HG03442 (cell line): ENCODE data around the gene CLIC6.
A peak's percentile ranks its signal among the peaks of the same experiment; 100 is the strongest.
"Not testable (repeated sequence)": the region's sequence is repeated elsewhere in the genome, so short reads cannot be mapped to it uniquely, and the experiment has no call there.

Experiments
- ATAC-seq: cut with Tn5 transposase; IDR thresholded peaks from one replicate; pipeline ENCODE4 v1.9.1; 2021; ENCODE audit warnings: mild to moderate bottlenecking, moderate library complexity; ENCODE audit not compliant: unreplicated experiment

The CLIC6 gene

DNA sequence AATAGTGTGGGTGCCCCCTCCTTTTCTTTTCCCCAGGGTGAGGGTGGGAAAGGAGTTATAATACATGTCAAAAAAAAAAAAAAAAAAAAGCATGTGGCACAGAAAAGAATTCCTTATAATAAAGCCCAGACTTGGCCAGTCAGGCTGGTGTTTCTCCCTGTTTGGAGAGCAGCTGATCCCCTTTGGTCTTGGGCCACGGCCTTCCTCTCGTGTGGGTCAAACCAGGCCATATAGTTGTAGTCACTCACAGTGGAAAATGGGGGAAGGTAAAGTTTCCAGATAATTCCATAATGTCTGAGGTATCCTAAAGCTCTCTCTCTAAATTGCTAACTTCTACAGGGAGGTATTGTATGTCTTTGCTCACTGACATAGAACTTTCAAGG is 22.0 kb downstream of the CLIC6 start:
- no peak for ATAC-seq

DNA sequence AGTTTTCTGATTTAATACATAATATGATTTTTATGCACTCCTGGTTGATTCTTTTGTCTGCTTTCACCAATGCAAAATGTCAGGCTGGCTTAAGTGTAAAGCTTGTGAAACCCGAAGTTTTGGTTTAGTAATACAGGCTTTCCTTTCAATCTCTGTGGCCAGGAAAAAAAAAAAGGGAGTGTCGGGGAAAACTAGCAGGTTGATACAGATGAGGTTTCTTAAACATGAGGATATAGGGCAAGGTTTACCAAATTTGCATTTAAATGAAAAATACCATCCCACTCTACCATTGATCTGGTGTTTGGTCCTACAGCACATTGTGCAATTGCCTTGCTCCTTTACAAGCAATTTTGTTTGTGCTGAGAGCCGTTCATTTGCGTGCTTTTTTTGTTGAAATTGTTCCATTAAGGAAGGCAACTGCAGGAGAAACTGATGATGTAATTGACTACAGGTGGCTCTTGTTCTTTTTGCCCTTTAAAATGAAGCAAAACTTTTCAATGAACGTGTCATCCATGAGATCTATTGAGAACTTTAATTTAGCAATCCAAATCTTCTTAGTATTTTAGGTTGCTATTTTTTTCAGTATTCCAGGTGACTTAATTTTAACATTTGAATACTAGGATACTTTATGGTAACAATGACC is 22.7 kb downstream of the CLIC6 start:
- ATAC-seq: no peak

DNA sequence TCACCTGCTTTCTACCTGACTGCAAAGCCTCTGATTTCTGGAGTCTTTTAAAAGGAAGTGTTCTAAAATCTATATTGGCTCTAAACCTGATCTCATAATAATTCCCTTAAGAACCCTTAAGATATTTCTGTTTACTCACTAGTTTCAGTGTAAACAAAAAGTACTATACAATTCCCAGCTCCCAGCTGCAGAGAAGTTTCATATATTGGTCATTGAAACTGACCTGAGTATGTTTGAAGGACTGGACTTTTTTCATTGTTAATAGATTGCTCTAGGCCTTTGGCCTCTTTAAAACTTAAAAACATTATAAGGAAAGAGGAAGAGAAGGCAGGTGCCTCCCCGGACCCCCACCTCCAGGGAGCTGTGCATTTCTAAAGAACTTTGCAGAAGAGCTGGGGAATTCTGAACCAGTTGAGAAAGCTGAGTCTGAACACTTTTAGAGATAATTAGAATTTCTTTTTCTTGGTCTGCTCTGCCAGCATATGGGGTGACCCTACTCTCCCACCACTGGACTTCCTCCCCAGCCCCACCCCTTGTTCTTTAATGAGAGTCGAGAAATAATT is 23.7 kb downstream of the CLIC6 start:
- ATAC-seq: no peak

DNA sequence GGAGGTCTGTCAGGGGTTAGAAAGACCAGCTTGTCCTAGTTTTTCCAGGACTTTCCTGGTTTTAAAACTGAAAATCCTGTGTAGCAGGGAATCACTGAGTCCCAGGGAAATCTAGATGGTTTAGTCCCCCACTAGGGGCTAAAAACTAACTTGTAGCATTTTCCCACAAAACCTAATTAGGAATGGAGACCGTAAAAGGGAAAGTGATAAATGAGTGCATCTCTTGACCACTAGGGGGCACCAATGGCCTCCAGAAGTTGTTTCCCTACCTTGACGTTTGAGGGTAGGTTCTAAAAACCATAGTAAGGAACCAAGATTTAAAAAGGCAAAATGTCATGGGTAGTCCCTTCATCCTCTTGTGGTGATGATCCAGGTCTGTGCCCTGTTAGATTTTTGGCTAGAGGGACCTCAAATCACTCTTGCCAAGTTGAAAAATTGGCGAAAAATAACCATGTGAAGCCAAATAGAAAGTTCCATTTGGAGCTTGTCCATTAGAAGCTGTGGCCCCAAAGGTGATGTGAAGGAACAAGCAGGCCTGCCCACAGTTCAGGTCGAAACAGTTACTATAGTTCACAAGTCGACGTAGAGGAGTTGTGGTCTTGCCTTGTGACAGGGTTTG is 24.5 kb downstream of the CLIC6 start:
- ATAC-seq: no peak

DNA sequence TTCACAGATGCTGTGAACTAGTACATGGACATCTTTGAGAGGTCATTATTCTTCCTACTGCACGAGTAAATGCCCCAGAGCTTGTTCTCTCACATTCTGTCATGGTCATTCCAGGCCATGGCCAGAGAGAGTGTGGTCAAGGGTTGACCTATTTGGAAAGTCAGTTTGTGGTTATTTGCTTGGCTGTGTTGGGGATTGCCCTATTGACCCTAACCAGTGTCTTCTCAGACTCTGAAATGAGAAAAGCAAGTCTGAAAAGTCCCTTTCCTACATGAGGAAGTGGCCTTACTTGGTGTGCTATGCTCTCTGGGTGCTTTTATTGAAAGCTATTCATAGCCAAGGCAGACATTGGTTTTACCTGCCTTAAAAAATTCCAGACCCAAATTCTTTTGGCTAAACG is 26.6 kb downstream of the CLIC6 start:
- peak; percentile 85 for ATAC-seq

DNA sequence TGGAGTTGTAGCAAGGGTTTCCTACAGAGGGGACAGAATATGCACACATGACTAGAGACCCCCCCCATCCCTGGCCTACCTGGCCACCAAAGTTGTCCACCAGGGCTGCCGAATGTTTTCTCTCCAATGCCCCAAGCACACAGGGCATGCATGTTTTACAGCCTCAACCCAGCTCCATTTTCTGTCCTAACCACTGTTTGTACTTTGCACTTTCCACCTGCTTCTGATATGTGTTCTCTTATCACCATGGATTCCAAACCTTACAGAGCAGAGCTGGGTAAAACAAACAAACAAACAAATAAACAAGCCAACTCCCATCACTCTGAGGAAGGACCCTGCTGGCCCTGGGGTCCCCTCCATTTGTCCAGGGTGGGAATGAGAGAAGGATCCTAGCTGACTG is 27.3 kb downstream of the CLIC6 start:
- ATAC-seq: no peak

DNA sequence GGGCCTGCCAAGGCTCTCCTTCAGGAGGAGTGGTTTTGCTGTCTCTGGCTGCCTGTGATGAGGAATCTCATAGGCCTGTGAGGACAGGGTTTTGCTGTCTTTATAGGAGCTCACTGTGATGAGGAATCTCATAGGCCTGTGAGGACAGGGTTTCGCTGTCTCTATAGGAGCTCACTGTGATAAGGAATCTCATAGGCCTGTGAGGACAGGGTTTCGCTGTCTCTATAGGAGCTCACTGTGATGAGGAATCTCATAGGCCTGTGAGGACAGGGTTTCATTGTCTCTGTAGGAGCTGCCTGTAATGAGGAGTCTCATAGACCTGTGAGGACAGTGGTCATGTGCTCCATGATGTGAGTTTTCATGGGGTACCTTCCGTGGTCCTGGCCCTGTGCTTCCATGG is 29.0 kb downstream of the CLIC6 start:
- no peak for ATAC-seq

DNA sequence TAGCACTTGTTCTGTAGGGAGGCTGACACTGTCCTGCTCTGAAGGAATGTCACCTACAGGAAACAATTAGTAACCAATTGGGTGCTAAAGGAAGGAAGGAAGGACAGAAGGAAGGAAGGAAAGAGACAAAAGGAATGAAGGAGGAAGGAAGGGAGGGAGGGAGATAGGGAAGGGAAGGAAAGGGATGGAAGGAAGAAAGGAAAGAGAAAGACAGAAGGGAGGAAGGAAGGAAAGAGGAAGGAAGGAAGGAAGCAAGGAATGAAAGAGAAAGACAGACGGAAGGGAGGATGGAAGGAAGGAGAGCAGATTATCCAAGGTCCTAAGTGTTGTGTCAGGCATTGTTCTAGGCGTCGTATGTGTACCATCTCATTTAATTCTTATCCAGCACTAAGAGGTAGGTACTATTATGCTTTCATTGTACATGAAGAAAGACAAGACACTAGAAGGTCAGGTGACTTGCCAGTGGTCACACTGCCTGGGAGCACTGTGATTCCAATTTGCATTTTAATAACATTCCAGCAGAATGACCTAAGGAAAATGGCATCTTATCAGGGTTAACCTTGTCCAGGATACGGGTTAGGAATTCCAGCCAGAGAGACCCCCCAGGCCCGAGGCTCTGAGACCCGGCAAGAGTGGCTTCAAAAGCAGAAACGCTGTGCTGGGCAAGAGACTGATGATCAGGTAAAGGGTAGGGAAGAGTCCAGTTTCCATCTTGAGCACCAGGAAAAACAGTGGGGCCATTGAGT is 29.6 kb downstream of the CLIC6 start:
- ATAC-seq: no peak

DNA sequence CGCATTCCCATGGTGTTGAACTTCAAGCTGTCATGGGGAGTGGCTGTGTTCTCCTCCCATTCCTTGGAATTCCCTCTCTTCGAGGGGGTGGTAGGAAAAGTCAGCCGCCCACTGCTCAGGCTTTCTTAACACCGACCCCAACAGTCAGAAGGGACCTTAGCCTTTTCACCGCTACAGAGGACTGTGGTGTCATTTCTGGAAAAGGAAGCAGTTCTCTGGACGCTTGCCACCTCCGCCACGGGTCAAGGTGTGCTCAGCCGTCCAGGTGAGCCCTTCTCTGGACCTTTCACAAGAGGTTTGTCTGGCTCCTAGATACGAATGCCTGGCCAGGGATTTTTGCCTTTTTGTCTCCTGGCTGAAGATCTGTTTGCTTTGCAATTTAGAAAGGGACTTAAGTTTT is 31.8 kb downstream of the CLIC6 start:
- no peak for ATAC-seq

DNA sequence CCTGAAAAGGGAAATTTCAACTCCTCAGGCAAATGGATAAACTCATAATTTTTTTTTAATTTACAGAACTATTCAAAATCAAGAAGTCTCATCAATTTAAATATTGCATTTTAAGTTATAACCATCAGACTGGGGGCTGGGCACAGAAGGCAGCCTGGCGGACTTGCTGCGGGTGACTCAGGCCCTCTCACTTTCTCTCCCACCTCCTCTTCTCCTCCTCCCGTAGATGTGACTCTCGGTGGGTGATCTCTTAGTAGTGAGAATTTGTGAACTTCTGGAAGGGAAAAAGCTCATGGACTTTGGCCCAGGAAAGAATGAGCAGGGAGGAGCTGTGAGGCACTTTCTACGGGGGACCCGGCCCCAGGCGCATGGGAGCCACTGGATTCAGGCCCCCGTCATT is 32.9 kb downstream of the CLIC6 start:
- ATAC-seq: no peak

DNA sequence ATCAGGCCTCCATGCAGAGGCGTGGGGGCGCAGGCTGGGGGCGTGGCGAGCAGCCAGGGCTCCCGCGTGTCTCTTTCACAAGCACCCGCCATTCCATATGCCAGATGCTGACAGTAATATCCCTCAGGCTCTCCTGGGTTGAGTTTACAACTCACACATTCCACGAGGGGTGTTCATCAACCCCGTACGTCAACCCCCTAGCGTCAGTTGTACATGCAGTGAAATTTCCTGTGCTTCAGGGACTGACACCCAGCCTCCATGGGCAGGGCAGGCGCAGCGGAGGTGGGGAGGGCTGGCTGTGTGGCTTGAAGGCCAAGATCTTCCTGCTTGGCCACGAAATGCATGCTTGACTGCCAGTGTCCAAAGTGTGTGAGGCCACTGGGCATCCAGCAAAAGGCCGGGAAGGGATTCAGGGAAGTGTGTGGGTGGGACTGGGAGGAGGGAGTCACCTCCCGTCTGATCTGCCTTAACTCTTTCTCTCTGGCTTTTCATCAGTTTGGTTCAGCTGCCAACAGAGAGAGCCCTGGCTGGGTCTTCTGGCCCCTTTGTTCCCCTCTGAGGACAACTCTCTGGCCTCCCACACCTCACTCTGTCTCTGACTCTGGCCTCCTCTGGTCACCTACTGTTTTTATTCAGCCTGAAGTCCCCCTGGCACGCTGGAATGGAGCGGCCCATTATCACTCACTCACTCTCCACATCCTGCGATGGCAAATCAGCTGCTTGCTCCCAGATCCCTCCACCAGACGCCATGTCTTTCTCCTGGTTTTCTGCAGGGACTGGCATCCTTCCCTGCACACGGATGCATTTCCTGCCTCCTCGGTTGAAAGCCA is 33.8 kb downstream of the CLIC6 start:
- no peak for ATAC-seq

DNA sequence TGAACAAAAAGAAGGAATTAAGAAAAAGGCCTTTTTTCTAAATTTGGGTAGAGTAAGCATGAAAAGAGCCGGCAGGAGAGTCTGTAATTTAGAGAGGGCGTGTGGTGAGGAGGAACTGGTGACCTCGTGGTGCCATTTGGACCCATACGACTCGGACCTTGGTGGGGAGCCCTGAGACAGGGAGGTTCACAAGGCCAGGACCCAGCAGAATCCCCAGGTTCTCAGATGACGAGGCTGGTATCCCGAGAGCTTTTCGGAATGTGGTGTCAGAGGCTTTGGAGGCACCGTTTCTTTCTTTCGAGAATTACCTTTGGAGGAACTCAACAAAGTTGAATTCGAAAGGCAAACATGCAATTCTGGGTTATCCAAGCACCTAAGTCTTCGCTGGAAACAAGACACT is 34.8 kb downstream of the CLIC6 start:
- no peak for ATAC-seq

DNA sequence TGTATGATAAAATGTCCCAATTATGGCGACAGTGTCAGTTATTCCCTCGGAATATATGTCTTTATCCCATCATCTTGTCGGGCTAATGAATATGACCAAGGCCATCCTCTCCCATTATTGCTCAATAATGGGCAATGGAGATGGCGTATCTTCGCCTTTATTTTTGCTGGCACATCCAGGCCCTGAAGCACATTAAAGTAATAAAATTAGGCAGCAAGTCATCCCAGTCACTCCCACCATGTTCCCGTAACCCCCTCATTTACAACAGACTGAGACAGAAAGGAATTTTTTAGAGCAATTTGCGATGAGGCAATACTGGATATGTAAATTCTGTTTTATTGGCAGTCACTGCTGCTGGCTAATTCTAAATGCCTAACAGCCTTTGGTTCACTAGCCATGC is 35.3 kb downstream of the CLIC6 start:
- no peak for ATAC-seq

DNA sequence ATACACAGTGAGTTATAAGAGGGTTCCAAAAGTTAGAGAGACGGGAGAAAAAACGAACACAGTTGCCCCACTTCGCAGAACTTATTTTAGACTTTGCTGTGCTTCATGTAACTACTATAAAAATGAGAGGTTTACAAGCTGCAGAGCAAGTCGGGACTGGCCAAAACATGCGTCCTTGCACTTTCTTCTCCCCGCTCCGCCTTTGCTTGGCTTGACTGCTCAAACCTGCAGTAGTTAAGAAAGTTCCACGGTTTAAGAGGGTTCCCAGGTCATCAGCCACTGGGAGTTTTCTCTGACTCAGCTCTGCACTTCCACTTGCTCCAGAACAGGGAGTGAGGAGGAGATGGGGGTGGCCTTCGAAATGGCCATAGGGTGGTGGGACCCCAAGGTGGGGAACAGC is 36.2 kb downstream of the CLIC6 start:
- ATAC-seq: no peak

DNA sequence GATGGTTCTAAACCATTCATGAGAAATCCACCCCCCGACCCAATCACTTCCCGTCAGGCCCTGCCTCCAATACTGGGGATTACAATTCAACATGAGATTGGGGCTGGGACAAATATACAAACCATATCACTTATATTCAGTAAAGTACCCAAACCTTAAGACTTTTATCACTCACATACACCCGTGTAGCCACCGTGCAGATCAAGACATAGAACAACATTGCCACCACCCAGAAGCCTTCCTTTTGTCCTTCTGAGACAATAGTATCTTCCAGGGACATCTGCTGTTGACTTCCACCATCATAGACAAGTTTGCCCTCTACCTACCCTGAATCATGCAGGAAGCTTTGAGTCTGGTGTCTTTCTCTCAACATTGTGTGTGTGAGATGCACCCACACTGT is 37.5 kb downstream of the CLIC6 start:
- ATAC-seq: no peak

DNA sequence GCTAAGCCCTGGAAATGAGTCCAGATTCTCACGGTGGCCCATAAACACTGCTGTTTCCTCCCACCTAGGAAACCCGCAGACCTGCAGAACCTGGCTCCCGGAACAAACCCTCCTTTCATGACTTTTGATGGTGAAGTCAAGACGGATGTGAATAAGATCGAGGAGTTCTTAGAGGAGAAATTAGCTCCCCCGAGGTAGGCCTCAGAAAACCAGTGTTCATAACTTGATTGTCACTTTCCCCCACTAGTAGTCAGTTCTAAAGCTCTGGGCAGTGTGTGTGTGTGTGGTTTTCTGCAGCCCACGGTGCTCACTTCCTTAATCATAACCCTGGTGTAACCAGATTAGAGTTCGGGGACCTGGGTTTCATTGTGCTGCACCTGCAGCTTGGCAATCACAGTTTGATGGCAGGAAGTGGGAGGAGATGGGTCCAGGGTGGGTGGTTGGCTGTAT is 39.1 kb downstream of the CLIC6 start:
- ATAC-seq: peak; percentile 82

DNA sequence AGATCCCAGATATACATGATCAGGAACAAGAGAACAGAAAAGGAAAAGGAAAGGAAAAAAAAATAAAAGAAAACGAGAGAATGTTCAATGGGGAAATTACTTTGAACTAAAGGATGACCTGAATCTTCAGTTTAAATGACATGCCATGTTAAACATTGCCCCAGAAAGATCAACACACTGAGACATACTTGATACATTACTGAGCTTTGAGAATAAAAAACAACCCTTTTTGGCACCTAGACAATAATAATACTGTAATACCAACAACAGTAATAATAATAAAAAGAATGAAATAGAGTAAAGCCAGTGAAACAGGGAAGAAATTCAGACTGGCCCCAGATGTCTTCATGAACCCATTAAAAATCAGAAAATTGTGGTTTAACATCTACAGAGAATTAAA is 44.8 kb downstream of the CLIC6 start:
- ATAC-seq: no peak

DNA sequence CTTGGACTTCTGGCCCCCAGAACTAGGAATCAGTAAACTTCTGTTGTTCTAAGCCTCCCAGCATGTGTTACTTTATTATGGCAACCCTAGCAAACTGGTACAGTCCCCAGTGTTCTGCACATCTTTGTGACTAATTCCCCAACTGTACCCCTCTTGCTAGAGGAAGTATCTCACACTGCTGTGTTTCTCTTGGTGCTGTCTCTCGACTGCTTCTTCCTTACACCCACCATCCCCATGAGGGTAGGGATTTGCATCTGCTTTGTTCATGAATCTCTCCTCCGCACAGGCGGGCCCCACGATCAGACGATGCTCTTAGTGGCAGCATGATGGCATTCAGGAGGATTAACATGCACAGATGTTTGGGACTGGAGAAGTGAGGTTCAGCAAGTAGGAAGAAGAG is 46.7 kb downstream of the CLIC6 start:
- peak; percentile 86 for ATAC-seq

DNA sequence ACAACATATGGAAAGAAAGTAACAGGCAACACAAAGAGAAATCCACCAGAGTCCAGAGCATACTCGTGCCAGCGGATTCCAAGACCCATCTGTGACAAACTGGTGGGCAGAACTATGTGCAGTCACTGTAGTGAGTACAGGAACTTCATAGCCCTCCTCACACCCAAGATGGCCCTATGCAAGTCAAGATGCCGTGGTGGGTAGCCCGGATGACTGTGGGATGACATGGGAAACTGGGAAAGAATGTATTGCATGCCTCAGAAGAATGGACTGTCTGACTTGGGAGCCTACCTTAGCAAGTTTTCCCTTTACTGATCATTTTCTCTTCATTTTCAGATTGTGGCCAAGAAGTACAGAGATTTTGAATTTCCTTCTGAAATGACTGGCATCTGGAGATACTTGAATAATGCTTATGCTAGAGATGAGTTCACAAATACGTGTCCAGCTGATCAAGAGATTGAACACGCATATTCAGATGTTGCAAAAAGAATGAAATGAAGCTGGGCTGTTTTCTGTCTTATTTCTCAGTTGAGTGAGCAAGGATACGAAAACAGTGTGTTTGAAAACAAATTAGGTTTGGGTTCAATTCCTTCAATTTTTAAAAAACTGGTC is 47.3 kb downstream of the CLIC6 start:
- ATAC-seq: no peak

DNA sequence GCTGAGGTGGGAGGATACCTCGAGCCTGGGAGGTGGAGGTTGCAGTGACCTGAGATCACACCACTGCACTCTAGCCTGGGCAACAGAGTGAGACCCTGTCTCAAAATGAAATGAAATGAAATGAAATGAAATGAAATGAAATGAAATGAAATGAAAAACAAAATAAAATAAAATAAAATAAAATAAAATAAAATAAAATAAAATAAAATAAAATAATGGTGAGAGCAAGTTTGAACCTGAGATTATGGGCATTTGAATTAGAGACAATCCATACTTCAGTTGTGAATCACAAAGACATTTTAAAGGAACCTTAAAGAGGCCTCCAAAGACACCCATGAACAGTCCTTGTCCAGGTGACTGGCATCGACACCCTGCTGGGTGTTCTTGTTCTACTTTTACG is 49.7 kb downstream of the CLIC6 start:
- not testable (repeated sequence) for ATAC-seq
